MM.1S (cell line): ENCODE results near the gene CABCOCO1.

Source experiments
- DNase-seq: peaks from one replicate; pipeline ENCODE4 v3.0.0-alpha.2; 2015
- H2AFZ ChIP-seq: fragments of 300-600 bp; sonication (generic); 2 replicates; pipeline ENCODE4 v1.6.0; 2016; ENCODE audit warnings: antibody characterized with exemption, low read length
- H3F3A ChIP-seq: fragments of 300-600 bp; sonication (generic); 2 replicates; pipeline ENCODE4 v1.6.1; 2016; ENCODE audit warnings: mild to moderate bottlenecking, antibody characterized with exemption, low read length, moderate library complexity, mixed read lengths; ENCODE audit not compliant: insufficient read depth
- H3K27ac ChIP-seq: fragments of 300-600 bp; sonication (generic); 2 replicates; pipeline ENCODE4 v1.5.1; 2016; ENCODE audit warnings: mild to moderate bottlenecking, low read length
- H3K27me3 ChIP-seq: fragments of 300-600 bp; sonication (generic); replicated peaks from 2 replicates; pipeline ENCODE4 v1.6.0; 2016; ENCODE audit warnings: low read length; ENCODE audit not compliant: insufficient read depth
- H3K36me3 ChIP-seq: fragments of 300-600 bp; sonication (generic); replicated peaks from 2 replicates; pipeline ENCODE4 v1.6.1; 2016; ENCODE audit warnings: mild to moderate bottlenecking, low read length, mixed read lengths; ENCODE audit not compliant: insufficient read depth
- H3K4me1 ChIP-seq: fragments of 300-600 bp; sonication (generic); 2 replicates; pipeline ENCODE4 v1.6.1; 2016; ENCODE audit warnings: low read length, mixed read lengths
- H3K4me2 ChIP-seq: fragments of 300-600 bp; sonication (generic); 2 replicates; pipeline ENCODE4 v1.6.0; 2016; ENCODE audit warnings: low read depth, low read length
- H3K4me3 ChIP-seq: fragments of 300-600 bp; sonication (generic); 2 replicates; pipeline ENCODE4 v1.5.1; 2016; ENCODE audit warnings: low read length, mixed read lengths
- H3K79me2 ChIP-seq: fragments of 300-600 bp; sonication (generic); 2 replicates; pipeline ENCODE4 v1.6.1; 2016; ENCODE audit warnings: mixed run types, low read length, mixed read lengths
- H3K9ac ChIP-seq: fragments of 300-600 bp; sonication (generic); 2 replicates; pipeline ENCODE4 v1.6.1; 2016; ENCODE audit warnings: low read length, mixed read lengths
- H3K9me2 ChIP-seq: fragments of 300-600 bp; sonication (generic); replicated peaks from 2 replicates; pipeline ENCODE4 v1.6.1; 2016; ENCODE audit warnings: mild to moderate bottlenecking, low read length, mixed read lengths; ENCODE audit not compliant: insufficient read depth
- H3K9me3 ChIP-seq: fragments of 300-600 bp; sonication (generic); replicated peaks from 2 replicates; pipeline ENCODE4 v1.6.1; 2016; ENCODE audit warnings: mild to moderate bottlenecking, low read length, mixed read lengths; ENCODE audit not compliant: insufficient read depth
- H4K20me1 ChIP-seq: fragments of 300-600 bp; sonication (generic); 2 replicates; pipeline ENCODE4 v1.6.1; 2016; ENCODE audit warnings: mild to moderate bottlenecking, low read length, moderate library complexity, mixed read lengths; ENCODE audit not compliant: insufficient read depth
- CTCF ChIP-seq: fragments of 300-600 bp; sonication (generic); IDR thresholded peaks from 2 replicates; pipeline ENCODE4 v1.5.1; 2016; ENCODE audit warnings: antibody characterized with exemption, low read length, mixed read lengths
- EZH2 ChIP-seq: fragments of 300-600 bp; sonication (generic); optimal IDR thresholded peaks from 2 replicates; pipeline ENCODE3; 2017; ENCODE audit warnings: low read depth, mild to moderate bottlenecking, antibody characterized with exemption, low read length, mixed read lengths
- EZH2phosphoT487 ChIP-seq: fragments of 300-600 bp; sonication (generic); IDR thresholded peaks from 2 replicates; pipeline ENCODE4 v1.6.1; 2018; ENCODE audit warnings: antibody characterized with exemption, low read length

The CABCOCO1 gene

GRCh38 chr10:61635932-61636331 lies 26.8 kb upstream of the CABCOCO1 start:
- H3K4me3 ChIP-seq, result no peak overlapping the region
- no peak overlapping the region for H3K27ac ChIP-seq
- no peak overlapping the region for H2AFZ ChIP-seq
- no peaks in the 10 kb centered on the region for H3K79me2 ChIP-seq
- no peaks in the 10 kb centered on the region for H4K20me1 ChIP-seq
- H3K36me3 ChIP-seq, result no peaks in the 10 kb centered on the region
- no peaks in the 10 kb centered on the region for H3K9me2 ChIP-seq
- TF ChIP-seq EZH2phosphoT487, result no peak
- TF ChIP-seq EZH2, result no peak
- no peak for TF ChIP-seq CTCF
- no peak overlapping the region for H3K4me2 ChIP-seq
- no peak overlapping the region for H3K9ac ChIP-seq
- H3K9me3 ChIP-seq, result no peaks in the 10 kb centered on the region
- no peaks in the 10 kb centered on the region for H3F3A ChIP-seq
- no peaks in the 10 kb centered on the region for H3K27me3 ChIP-seq
- no peak for DNase-seq
- H3K4me1 ChIP-seq, result no peaks in the 10 kb centered on the region

GRCh38 chr10:61639952-61640351 lies 22.8 kb upstream of the CABCOCO1 start:
- H3K4me1 ChIP-seq, result no peaks in the 10 kb centered on the region
- no peaks in the 10 kb centered on the region for H3K9me2 ChIP-seq
- H3K9me3 ChIP-seq, result no peaks in the 10 kb centered on the region
- no peak overlapping the region for H3K9ac ChIP-seq
- H3K36me3 ChIP-seq, result no peaks in the 10 kb centered on the region
- TF ChIP-seq CTCF, result no peak
- TF ChIP-seq EZH2, result no peak
- no peak for TF ChIP-seq EZH2phosphoT487
- no peaks in the 10 kb centered on the region for H3K27me3 ChIP-seq
- H3K4me2 ChIP-seq, result no peak overlapping the region
- H3F3A ChIP-seq, result no peaks in the 10 kb centered on the region
- DNase-seq, result no peak
- no peak overlapping the region for H3K27ac ChIP-seq
- H2AFZ ChIP-seq, result no peak overlapping the region
- H3K79me2 ChIP-seq, result no peaks in the 10 kb centered on the region
- no peak overlapping the region for H3K4me3 ChIP-seq
- H4K20me1 ChIP-seq, result no peaks in the 10 kb centered on the region

- Histone ChIP-seq H3K9me3 (no peaks in the 10 kb centered on the region), H3K4me2 (no peak overlapping the region), H3K9ac (no peak overlapping the region), H3K9me2 (no peaks in the 10 kb centered on the region), H3F3A (no peaks in the 10 kb centered on the region), H3K4me3 (no peak overlapping the region), H3K4me1 (no peaks in the 10 kb centered on the region), H3K27ac (no peak overlapping the region), H3K36me3 (no peaks in the 10 kb centered on the region), H3K27me3 (no peaks in the 10 kb centered on the region), H2AFZ (no peak overlapping the region), H3K79me2 (no peaks in the 10 kb centered on the region), H4K20me1 (no peaks in the 10 kb centered on the region)
- no peak for DNase-seq
- TF ChIP-seq EZH2 (no peak), EZH2phosphoT487 (no peak), CTCF (no peak)
These were observed 21.9 kb upstream of the CABCOCO1 start for GRCh38 chr10:61640856-61641255.
